Bone marrow (tissue), 2 donors: ENCODE results near the gene RCC1.
"Not testable (repeated sequence)": the region's sequence is repeated elsewhere in the genome, so short reads cannot be mapped to it uniquely, and the experiment has no call there.

Source experiments
- DNase-seq, 2 donors: peaks; one replicate each; lab custom pipeline; 2025; lab: John Stamatoyannopoulos, UW

Gene RCC1

DNA sequence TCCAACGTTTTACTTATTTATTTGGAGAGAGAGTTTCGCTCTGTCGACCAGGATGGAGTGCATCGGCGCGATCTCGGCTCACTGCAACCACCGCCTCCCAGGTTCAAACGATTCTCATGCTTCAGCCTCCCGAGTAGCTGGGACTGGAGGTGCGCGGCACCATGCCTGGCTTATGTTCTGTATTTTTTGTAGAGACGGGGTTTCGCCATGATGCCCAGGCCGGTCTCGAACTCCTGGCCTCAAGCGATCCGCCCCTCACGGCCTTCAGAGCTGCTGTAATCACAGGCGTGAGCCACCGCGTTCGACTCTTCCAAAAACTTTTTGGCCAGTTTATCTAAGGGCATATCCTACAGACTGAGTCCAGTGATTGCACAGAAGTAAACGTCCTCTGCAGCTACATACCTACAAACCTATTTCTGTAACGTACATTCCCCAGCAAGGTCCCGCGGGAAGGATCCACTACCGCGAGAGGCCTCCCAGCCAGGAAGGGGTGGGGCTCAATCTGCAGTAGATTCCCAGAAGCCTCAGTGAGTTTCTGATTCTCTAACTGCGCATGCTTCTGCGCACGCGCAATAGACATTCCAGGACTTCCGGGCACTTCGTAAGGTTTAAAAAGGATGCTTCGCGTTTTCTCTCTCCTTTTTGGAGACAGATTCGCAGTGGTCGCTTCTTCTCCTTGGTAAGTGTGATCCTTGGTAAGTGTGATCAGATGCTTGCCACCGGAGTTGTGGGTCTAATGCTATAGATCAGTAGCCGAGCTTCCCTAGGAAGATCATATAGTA, at the start of gene RCC1:
Gene RCC1, plus strand, starts transcription at position 638 of the 782 bp plus-strand sequence. CDS start 23,824 bp downstream, outside the sequence.
- peak; percentile 68 to 95 for DNase-seq

GRCh38 chr1:28456078-28456477, 49.8 kb upstream of the RCC1 start:
- DNase-seq: peak in 1 of 2 donors; percentile 93

DNA sequence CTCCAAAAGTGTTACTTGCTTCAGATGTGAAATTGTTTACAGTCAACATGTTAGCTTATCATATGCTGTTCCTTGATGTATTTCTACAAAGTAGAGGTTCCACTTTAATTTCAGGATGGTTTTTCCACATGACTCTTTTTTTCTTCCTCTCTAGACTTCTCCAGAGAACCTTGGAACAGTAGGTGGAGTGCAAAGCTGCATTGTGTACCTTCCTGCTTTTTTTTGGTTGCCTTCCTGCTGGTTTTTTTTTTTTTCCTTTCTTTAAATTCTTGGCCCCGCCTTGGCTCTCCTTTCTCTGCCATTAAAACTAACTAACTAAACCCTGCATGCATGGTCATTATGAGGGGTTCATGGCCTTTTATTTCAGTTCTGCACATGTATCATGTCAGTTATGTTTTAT, 48.2 kb upstream of the RCC1 start:
- DNase-seq: no peak

- DNase-seq: no peak
Observed at GRCh38 chr1:28458237-28459228, 47.3 kb upstream of the RCC1 start.

- DNase-seq: no peak
Observed at GRCh38 chr1:28466226-28466778, 39.5 kb upstream of the RCC1 start.

- no peak for DNase-seq
Observed at GRCh38 chr1:28470146-28470545, 35.7 kb upstream of the RCC1 start.

GRCh38 chr1:28479497-28479896, 26.3 kb upstream of the RCC1 start:
- not testable (repeated sequence) for DNase-seq

DNA sequence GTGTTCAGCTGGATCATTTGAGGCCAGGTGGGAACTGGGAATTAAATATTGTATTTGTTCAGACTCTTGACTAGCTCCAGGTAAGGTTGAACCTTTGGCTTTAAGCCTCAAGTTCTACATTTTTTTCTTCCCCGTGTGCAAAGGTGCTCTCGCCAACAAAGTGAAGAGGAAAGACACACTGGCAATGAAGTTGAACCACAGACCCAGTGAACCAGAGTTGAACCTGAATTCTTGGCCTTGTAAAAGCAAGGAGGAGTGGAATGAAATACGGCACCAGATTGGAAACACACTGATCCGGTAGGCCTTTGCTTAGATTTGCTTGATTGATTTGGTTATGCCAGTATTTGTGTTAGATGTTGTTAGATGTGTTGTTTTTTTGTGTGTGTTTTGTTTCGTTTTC, 25.5 kb upstream of the RCC1 start:
- no peak for DNase-seq

DNA sequence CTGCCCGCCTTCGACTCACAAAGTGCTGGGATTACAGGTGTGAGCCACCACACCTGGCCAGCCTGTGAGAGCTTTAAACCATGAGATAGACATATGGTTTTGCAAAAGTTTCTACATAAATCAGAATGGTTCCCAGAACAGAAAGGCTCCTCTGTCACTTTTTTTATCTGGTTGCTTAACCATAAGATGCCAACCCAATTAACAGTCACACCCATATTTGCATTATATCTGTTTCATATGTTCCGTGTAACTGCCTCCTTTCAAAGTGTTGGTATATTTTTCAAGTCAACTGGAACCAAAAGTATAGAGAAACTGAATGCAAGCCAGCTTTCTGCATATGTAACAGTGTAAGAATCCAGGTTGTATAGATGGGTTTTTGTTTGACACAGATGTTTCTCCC, 23.7 kb upstream of the RCC1 start:
- DNase-seq: no peak

DNA sequence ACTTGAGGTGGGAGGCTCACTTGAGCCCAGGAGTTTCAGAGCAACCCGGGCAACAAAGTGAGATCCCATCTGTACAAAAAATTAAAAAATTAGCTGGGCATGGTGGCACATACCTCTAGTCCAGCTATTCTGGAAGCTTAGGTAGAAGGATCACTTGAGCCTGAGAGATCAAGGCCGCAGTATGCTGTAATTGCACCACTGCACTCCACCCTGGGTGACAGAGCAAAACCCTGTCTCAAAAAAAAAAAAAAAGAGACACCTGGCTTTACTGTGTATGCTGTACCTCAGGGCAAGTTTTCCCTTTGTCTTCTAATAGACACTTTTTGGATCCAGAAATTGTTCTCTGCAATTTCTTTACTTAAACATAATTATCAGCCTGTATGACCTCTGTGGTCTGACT, 23.1 kb upstream of the RCC1 start:
- no peak for DNase-seq

- DNase-seq: no peak
Observed at GRCh38 chr1:28494737-28495136, 11.1 kb upstream of the RCC1 start.

DNA sequence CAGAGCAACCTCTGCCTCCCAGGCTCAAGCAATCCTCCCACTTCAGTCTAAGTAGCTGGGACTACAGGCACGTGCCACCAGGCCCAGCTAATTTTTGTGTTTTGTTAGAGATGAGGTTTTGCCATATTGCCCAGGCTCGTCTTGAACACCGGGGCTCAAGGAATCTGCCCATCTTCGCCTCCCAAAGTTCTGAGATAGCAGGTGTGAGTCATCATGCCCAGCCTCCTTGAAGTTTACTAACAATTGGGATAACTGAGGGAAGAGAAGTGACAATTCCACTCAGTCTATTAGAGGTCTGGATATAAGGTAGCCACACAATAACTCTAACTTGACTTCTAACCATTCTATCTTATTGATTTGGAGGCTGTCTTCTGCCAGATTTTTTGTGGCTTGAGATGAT, 6.3 kb upstream of the RCC1 start:
- DNase-seq: no peak

DNA sequence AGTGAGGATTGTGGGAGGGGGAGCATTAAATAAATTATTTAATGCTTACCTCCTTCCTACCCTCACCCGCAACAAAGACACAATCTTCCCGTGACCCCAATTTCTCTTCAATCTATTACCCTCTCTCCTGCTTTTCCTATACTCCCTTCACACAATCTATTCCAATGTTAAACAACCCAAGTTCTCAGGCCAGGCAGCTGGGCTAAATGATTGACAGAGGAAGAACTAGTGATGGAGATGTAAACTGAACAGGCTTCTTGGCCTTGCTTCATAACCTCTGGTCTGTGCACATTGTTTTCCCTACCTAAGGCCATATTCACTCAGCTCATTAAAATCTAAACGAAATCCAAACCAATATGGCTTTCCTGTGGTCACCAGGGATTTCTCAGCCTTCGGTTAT, 3.9 kb upstream of the RCC1 start:
- no peak for DNase-seq

DNA sequence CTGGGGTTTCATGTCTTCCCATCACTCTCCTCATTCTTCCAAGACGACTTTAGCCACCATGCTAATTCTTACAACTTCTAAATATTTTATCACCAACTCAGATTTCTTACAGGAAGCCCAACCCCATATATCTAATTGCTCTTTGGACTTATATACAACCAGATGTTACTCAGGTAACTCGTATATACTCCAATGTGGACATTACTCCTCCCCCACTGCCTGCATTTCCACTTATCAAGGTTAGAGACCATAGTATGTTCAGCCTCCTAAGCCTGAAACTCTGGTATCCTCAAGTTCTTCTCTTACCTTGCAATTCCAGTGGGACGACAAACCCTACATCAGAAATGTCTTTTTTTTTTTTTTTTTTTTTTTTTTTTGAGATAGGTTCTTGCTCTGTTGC, 2.7 kb upstream of the RCC1 start:
- no peak for DNase-seq

GRCh38 chr1:28506907-28507246, 1.0 kb downstream of the RCC1 start:
- DNase-seq: no peak

DNA sequence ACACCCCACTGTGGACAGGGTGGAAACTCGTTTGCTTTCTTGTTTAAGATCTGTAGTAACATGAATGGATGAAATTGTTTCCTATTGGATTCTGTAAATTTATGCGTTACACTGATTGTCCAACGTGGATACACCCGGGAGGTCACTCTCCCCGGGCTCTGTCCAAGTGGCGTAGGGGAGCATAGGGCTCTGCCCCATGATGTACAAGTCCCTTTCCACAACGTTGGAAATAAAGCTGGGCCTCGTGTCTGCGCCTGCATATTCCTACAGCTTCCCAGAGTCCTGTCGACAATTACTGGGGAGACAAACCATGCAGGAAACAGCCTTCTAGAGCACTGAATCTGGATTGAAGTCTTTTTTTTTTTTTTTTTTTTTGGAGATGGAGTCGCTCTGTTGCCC, 1.4 kb downstream of the RCC1 start:
- no peak for DNase-seq

GRCh38 chr1:28507646-28508434, 2.0 kb downstream of the RCC1 start:
- no peak for DNase-seq

DNA sequence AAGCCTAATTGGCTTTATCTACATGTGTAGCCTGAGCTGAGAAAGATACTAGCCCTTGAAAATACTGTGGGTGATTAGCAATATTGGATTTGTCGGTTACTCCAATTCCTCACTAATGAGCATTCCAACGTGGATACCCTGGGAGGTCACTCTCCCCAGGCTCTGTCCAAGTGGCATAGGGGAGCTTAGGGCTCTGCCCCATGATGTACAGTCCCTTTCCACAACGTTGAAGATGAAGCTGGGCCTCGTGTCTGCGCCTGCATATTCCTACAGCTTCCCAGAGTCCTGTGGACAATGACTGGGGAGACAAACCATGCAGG, 2.6 kb downstream of the RCC1 start:
- no peak for DNase-seq

DNA sequence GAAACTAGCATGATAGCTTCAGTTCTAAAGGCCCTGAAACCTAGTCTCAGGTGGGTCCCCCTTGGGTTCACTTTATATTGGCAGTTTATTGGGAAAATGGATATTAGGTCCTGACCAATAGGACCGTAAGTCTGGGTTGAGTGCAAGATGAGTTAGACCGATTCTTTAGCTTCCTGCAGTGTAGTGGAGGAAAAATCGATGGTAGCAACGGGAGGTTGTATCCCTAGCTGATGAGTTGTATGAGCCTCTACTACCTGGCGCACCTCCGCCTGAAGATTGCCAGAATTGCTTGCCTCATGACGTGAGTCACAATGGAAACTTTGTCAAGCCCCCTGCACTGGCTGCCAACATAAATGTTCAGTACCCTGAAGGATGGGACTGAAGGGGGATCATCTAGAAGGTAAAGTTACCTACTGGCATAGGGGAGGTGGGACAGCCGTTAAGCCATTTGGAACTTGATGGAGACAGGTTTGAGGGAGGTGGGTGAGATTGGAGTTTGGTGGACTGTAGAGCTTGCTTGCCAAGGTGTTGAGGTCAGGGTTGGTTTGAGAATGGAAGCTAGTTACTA, 3.9 kb downstream of the RCC1 start:
- no peak for DNase-seq

DNA sequence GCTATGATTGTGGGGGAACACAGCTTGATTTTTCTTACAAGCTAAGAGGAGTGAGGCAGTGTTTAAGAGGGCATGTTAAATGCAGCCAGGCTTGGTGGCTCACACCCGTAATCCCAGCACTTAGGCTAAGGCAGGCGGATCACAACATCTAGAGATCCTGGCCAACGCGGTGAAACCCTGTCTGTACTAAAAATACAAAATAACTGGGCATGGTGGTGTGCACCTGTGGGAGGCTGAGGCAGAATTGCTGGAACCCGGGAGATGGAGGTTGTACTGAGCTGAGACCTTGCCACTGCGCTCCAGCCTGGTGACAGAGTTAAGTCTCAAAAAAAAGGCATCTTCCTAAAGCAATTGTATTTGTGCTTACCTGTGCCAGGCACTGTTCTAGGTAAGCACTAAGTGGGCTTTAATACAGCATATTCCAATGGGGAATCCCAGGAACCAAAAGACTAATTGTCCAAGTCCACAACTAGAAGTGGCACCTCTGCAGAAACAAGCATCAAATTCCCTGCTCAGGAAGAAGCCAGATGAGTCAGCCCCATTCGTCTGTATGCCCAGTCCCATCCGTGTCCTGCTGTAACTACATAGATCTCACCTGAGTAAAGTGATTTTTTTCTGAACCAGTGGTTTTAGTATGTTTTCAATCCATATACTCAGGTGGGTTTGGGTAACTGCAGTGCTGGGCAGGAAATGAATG, 4.6 kb downstream of the RCC1 start:
- DNase-seq: no peak

DNA sequence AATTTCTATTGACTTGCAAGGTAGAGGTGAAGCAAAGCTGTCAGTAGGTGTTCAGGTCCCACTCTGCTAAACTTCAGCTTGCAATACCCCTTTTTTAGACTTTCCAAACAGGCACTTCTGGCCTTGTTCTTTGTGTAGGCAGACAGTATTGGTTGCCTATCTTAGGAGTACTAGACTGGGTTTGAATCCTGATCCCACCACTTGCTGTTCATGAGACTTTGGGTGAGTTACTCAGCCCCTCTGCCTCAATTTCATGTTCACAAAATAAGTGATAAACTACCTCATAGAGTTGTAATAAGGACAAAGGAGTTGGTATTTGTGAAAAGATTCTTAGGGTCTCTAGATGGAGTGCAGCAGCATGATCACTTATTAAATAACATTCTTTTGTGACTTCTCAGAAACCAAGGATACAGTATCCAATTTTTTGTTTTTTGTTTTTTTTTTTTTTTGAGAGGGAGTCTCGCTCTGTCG, 5.2 kb downstream of the RCC1 start:
- no peak for DNase-seq
